GM10847 (cell line): Measurements from ENCODE around the gene RECQL5.

Experiments
- POLR2A ChIP-seq: IDR thresholded peaks from 2 replicates; pipeline ENCODE4 v1.6.1; 2011; ENCODE audit not compliant: insufficient read length; ENCODE audit errors: extremely low read depth

The RECQL5 gene

DNA sequence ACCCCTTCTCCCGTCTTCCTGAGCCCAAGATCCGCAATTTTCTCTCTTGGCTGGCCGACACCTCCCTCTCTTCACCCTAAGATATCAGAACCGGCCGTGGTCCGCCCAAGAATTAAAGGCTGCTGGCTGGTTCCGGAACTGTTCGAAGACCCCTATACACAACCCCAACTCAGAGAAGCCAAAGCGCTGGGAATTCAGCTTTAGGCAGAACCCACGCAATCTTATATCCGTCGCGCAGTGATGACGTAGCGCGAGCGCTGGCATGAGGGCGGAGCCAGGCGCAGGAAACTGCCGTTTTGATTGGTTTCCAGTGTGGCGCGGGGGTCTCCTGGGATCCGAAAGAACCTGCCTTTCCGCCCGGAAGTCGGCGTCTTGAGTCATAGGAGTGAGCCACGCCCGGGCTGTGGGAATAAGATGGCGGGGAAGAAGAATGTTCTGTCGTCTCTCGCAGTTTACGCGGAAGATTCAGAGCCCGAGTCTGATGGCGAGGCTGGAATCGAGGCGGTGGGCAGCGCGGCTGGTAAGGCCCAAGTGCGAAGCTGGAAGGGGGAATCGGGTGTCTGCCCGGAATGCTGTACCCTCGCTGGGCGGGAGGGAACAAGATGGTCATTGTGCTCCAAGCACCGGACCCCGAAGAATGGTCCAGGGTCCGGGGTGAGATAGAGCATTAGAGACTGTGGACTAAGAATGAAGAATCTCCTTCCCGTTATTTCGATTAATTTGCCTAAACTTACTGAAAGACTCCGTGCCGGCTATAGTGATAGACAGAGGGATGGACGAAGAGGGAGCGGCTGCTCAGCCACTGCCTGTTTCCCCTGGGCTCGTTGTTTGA, at the start of gene RECQL5, which contains the start of gene SAP30BP:
TSS of gene RECQL5 (minus strand) at position 196 of the 832 bp plus-strand sequence. CDS start 597 bp downstream, outside the sequence.
TSS of gene SAP30BP (plus strand) at position 380 of the 832 bp plus-strand sequence. CDS start at position 415, 35 bp downstream.
- peak; percentile 58 for TF ChIP-seq POLR2A

DNA sequence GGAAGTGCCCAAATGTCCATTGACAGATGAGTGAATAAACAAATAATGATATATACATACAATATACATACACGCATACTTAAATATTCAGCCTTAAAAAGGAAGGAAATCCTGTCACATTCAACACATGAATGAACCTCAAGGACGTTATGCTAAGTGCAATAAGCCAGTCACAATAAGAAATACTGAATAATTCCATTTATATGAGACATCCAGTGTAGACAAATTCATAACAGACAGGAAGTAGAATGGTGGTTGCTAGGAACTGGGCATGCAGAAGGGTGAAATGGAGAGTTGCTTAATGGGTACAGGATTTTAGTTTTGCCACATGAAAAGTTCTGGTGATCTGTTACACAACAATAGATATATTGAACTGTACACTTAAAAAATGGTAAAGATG, 45.5 kb upstream of the RECQL5 start:
- no peak for TF ChIP-seq POLR2A

DNA sequence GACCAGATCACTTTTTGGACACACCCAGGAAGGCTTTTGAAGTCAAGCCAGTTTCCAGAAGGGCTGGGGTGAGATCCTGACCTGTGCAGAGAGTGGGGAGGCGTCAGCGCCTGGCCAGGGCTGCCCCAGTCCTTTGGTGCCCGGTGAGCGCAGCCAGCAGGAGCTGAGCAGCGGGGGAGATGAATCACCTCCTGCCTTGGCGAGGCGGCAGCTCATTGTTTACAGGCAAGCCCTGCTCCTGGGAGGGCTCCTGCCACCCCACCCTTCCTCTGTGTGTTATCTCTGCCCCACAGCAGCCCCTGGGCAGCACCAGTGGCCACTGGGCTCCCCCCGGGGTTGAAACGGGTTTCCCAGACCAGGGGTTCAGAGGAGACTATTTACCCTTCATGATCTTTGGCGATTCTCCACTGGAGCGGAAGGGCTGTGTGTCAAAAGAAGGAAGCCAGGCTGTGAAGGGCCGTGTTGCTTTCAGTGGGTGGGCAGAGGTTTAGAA, 40.2 kb upstream of the RECQL5 start:
- no peak for TF ChIP-seq POLR2A

DNA sequence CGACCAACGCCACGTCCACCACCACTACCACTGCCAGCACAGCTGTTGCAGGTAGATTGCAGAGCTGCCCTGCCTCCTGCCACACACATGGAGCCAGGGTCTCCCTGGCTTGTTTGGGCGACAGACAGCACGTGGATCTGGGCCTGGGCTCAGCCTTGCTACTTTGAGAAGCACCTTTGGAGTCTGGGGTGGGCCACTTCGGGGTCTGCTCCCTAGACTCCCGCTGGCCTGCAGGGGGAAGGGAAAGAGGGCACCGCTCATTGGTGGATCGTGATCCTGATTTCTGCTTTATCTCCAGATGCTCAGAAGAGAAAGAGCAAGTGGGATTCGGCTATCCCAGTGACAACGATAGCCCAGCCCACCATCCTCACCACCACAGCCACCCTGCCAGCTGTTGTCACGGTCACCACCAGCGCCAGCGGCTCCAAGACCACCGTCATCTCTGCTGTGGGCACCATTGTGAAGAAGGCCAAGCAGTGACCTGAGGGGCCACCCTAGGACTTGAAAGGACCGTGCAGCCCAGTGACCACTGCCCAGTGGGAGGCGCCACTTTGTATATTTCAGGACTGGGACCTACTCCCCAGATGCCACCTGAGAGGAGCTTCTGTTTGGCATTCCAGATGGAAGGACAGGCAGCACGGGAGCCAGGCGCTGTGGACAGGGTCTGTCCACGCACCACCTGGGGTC, 39.2 kb upstream of the RECQL5 start:
- TF ChIP-seq POLR2A = no peak

DNA sequence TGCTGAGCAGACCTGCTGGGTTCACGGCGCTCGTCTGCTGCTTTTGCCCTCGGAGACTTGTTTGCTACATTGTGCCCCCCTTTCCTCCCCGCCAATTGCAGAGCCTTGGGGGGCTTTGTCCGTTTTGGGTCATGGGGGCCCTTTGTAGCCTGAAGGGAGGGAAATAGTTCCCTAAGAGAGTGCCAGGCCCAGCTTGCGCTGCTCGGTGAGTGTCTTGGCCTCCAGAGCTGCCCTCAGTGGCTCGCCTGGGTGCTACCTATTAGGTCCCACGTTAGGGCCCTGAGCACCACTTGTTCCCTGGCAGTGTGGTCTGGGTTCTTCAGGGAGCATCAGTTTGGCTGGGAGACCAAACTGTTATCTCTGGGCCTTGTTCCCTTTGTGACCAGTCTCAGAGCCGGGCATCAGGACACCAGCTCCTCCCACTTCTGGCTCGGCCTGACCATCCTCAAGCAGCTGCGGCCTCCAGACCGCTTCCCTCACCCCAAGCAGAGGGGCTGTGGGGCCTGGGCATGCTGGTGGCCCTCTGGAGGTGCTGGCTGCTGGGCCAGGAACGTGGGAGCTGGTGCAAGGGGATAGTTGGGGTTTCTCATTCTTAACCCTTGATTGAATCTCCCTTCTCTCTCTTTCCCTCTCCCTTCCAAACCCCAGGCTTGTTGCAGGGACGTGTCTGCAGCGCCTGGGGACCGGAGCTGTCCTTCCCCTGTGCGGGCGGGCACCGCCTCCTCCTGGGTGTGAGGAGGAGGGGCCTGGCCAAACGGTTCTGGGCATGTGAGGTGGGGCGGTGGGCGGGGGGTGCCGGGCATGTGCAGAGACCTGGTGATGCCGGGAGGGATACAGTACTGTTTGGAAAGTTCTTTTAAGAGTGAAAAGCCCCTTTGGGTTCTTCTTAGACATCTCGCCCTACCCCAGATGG, 38.3 kb upstream of the RECQL5 start:
- no peak for TF ChIP-seq POLR2A

DNA sequence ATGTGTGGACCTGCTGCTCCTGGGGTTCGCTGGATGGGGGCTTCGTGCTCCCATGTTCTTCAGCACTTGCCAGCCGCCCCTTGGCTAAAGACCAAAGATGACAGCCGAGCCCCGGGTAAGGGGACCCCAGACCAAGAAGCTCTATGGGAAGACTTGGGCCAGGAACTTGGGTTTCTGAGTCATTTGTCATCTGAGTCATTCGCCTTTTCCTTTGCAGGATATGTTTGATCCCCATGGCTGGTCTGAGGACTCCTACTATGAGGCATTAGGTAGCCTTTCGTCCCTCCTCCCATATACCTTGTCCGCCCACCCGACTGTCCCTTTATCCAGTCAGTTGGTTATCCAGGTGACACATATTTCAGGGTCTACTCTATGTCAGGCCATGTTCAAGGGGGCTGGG, 36.6 kb upstream of the RECQL5 start:
- TF ChIP-seq POLR2A = no peak

DNA sequence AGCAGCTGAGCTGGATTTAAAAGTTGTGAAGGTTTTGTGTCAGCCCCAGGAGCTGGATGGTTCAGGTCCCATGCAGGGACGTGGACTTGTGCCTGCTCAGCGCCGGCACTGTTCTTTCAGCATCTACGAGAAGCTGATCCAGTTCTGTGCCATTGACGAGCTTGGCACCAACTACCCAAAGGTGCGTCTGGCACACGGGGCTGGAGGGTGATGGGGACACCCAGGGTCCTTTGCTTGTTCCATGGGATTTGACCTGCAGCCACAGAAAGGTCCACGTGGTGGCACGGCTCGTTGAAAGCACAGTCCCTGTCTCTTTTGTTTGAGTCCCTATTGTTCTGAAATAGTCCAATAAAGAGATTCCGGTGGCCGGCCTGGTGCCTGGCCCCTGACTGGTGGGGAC, 36.2 kb upstream of the RECQL5 start:
- TF ChIP-seq POLR2A = no peak

DNA sequence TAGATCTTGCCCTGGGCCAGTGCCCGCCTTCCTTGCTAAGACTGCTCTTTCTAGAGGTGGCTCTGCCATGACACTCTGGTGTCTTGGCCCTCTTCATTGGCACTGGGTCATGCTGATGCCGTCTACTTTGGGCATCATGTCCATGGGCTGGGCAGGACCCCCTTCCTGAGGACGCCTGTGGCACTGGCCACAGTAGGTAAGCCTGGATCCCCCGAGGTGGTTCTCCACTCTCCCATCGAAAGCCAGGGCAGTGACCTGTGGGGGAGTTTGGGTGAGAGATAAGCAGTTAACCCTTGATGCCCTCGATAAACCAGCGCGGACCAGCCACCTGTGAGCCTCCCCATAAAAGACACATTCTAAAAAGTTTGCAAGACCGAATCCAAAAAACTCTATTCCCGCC, 34.3 kb upstream of the RECQL5 start:
- no peak for TF ChIP-seq POLR2A

DNA sequence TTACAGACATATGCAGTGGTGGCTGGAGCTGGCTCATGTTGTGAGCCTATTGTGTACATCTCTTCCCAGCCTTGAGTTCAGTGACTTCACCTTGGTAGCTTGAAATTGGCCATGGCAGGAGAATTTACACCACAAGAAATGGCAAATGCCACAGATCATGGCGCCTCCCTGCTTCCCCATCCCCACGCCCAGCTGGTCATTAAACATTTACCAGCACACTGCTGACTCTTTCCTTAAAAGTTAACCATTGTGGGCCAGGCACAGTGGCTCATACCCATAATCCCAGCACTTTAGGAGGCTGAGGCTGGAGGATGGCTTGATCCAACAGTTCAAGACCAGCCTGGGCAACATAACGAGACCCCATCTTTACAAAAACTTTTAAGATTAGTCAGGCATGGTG, 31.7 kb upstream of the RECQL5 start:
- no peak for TF ChIP-seq POLR2A

DNA sequence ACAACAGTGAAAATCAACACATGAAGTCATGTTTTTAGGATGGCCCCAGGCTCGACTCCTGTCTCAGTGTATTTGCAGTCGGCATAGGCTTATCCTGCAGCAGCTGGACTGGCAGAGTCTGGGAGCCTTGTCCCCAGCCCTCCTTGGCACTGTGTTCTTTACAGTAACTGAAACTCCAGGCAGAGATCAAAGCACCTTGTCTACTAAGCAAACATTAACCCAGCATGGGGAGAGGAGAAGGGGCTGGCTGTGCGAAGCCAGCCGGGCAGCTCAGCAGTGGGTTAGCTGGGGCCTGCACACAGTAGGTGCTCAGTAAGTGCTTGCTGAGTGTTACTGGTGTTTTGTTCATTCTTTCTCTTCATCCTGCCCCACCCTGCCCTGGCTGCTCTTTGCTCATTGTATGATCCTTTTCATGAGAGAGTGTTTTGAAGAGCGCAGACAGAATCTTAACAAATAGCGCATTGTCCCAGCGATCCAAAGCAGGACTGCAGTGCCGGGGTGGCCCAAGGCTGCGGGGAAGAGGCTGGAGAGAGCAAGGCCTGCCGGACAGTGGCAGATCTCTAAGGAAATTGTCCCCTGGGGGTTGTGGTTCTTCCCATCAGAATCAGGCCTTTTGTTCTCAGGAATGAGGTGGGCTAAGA, 30.8 kb upstream of the RECQL5 start:
- TF ChIP-seq POLR2A = no peak

DNA sequence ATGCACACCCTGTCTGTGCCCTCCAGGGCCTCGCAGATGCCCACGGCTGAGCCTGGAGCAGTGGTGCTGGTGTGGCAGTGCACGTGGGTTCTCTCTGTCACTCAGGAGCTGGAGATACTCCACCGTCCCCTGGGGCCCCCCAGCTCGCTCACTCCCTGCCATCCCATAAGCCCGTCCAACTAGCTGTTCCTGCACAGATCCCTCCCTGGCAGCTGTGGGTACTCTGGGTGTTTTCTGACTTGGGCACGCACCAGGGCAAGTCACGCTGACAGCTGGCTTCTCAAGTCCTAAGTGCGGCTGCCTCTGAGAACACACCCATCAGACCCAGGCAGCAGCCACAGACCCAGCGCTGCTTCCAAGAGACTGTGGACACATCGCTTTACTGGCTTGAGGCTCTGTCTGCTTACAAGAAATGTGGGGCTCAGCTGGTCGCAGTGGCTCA, 28.9 kb upstream of the RECQL5 start:
- TF ChIP-seq POLR2A = no peak

DNA sequence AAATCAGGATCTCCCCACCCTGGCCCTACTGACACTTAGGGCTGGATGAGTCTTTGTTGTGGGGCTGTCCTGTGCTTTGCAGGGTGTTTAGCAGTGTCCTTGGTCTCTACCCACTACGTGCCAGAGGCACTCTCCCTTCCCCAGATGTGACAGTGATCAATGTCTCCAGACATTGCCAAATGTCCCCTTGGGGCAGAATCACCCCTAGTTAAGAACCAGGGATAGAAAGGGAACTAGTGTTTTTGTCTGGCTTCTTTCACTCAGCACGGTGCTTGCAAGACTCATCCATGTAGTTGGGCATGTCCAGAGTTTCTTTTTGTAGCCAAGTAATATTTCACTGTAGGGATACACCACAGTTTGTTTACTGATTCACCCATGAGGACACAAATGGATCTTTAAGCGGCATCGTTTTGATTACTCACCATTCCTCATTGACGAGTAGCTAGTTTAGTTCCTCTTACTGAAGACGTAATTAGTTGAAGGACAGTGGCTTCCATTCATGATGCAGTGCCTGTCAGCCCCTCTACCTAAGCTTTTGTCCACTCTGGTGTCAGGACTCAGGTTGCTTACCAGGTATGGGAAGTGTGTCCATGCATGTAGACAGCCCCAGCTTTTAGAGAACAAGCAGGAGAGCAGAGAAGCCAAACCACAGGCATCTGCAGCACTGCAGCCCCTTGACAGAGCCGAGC, 28.3 kb upstream of the RECQL5 start:
- TF ChIP-seq POLR2A = no peak

DNA sequence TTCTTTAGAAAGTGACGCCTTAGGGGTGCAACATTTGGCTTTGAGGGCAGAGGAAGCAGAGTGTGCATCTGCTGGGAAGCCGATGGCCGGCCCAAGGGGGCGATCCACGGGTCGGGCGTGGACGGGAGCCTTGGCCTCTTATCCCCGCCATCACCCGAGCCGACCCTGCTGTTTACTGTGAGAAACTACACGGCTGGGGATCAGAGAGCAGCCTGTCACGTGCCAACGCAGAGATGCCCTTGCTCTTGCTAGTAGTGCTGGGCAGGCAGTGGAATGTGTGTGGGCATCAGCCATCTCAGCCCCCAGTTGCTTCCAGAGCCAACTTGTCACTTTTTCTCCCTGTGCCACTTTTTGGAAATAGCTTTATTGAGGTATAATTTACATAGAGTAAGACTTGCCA, 27.6 kb upstream of the RECQL5 start:
- no peak for TF ChIP-seq POLR2A
